Esophagus mucosa (tissue), 1 donor: Measurements from ENCODE around the gene FAM53A. TPM values are rescaled to one million over a fixed set of nuclear protein-coding genes. Genes with fewer than 3 reads are reported as not detected.
"Not testable (repeated sequence)": the region's sequence is repeated elsewhere in the genome, so short reads cannot be mapped to it uniquely, and the experiment has no call there.

Experiments used
- ATAC-seq: fragments of 200-7000 bp; cut with Tn5 transposase; one replicate; pipeline ENCODE4 v1.9.1; 2020
- total RNA-seq: library from RNA; stranded (reverse); gene quantifications from one replicate; pipeline ENCODE4 v1.2.4, GENCODE V29; 2023
- donor health status: DM: yes; HTN: yes; CAD: no.

Gene FAM53A
- total RNA-seq, 1 donor from 2014 or later, result 0.92 TPM

DNA sequence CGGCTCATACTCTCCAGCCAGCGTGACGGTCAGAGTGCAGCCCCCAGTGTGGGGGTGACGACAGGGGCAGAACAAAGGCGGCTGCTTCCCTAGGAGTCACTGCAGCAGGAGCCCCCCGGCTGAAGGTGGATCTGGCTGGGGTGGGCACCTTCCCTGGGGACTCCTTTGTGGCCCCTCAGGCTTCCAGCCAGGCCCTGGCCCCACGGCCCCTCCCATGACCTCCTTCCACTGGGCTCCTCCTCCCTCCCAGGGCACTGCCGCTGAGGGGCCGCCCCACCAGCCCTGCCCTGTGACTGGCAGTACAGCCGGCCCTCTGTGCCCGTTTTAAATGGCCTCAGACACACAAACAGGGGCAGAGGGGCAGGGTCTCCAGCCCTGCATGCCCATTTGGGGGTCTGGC lies 61.9 kb downstream of the FAM53A start:
- no peak for ATAC-seq

DNA sequence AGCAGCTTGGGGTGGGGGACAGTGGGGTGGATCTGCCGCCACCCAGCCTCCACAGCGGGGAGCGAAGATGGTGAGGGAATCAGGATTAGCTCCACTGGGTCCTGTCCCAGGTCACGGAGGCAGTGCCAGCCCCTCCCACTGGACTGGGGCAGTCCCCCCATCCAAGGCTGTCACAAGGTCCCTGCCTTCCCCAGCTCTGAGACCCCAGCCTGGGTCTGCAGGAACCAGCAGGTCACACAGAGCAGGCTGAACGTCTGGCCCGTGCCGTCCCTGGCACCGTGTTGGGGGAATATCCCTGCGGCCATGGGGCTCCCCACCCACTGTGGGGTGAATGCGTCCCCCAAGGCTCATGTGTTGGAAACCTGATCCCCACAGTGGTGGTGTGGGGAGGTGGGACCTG lies 62.6 kb downstream of the FAM53A start:
- ATAC-seq, result no peak

DNA sequence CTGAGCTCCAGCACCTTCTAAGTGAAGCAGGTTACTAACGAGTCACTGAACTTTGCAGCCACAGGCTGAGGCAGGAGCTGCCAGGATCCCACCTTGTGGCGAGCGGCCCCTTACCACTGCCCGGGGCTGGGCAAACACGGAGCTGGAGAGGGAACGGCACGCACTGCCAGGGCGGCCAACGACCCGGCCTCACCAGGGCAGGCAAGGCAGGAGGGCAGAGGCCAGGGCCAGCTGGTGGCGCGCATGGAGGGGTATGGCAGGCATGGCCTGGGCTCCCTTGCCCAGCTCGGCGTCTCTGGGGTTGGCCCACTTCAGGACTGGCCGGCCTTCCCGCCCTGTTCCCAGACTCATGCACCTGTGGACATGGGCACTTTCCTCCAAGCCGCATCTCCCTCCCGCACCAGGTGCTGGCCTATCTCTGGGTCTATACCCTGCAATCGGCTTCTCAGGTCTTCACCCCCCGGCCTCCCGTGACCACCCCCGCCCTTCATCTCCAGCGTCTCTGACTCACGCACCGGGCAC lies 64.9 kb downstream of the FAM53A start:
- no peak for ATAC-seq

DNA sequence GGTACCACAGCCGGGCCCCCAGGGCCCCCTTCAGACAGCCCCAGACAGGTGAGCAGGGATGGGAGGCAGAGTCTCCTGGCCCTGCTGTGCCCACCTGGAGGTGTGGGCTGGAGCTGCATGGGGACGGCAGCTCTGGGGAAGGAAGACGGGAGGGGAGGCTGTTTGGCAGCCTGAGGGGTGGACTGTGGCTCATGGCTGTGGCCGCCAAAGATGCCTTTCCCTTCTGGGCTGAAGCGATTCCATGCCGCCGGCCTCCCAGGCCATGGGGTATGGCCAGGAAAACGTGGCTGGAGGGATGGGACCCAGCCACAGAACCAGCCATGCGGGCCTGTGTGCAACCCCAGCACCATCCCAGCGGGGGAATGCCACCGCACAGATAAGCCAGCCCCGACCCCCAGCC lies 65.7 kb downstream of the FAM53A start:
- ATAC-seq, result no peak

DNA sequence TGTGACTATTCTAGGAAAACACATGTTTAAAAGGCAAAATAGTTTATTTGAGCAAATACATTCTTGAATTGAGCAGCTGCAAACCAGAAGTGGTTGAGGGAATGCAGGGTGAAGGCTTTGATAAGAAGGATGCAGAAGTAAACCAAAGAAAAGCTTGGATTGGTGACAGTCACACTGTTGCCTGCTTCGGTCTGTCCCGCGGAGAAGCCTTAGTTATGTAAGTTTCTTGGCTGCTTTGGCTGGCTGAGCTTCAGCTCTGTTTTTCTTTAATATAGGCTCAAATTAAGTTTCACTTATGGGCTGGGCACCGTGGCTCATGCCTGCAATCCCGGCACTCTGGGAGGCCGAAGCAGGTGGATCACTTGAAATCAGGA lies 67.6 kb downstream of the FAM53A start:
- no peak for ATAC-seq

GRCh38 chr4:1615786-1616556 lies 68.1 kb downstream of the FAM53A start:
- no peak for ATAC-seq

DNA sequence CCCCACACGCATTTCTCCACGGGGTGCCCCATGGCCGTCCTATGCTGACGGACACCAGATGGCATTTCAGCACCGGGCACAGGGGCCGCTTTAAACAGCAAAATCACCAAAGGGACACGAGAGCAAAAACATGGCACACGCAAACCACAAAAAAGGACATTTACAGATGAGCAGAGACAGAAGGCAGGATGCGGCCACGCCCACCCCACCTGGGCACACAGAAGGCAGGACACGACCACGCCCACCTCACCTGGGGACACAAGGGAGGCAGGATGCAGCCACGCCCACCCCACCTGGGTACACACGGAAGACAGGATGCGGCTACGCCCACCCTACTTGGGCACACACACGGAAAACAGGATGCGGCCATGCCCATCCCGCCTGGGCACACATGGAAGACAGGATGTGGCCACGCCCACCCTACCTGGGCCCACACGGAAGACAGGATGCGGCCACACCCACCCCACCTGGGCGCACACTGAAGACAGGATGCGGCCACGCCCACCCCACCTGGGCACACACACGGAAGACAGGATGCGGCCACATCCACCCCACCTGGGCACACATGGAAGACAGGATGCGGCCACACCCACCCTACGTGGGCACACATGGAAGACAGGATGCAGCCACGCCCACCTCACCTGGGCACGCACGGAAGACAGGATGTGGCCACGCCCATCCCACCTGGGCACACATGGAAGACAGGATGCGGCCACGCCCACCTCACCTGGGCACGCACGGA lies 69.1 kb downstream of the FAM53A start:
- ATAC-seq, result no peak

DNA sequence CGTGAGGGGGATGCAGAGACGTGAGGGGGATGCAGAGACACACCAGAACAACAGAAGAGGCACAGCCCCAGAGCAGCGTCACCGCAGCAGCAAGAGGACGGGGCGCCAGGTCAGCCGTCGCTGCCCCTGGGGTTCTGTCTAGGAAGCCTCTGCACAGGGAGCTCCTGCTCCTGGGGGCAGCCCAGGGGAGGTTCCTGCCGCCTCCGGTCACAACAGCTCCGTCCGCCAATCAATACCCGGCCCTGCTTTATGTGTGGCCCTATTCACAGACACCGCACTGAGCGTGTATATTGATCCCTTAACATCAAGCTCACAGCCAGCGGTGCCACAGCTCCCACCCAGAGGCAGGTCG lies 69.6 kb downstream of the FAM53A start:
- ATAC-seq, result no peak

DNA sequence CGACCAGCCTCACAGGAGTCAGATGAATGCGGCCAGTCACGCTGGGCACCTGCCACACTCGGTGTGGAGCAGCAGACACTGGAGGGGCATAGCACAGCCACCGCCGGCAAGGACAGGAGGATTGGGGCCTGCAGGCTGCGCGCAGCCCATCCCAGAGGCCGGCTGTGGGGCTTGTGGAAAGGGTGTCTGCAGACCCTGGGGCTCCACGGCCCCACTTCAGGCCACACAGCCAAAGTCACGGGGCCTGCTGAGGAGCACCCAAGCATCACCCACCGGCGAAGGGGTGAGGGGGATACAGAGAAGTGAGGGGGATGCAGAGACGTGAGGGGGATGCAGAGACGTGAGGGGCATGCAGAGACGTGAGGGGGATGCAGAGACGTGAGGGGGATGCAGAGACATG lies 70.1 kb downstream of the FAM53A start:
- ATAC-seq, result no peak

GRCh38 chr4:1613099-1613495 lies 71.0 kb downstream of the FAM53A start:
- ATAC-seq, result no peak

DNA sequence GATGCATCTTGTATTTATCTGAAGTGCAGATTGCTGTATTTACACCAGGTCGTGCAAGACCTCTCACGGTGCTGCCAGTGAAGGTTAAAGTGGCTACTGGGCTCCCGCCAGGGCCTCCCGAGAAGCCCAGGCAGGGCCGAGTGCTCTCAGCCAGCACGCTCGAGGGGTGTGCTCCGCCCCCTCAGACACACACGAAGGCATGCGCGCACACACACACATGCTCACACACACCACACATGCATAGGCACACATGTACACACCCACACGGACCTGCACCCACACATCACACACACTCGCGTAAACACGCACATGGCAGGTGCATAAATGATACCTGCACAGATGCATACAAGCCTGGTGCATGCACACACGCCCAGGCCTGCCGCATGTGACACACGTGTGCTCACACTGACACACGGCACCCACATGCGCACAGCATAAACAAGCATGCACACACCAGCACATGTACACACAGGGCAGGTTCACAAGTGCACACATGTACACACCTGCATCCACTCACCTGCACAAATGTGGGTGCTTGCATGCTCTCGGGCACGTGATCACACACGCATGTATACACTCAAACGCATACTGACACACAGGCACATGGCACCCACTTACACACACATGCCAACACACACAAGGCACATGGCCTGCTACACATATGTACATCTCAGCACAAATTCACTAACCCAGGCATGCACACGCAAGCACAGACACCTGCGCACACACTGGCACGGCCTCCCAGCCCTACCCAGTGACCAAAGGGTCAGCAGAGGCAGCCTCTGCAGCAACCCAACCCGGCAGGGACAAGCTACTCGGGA lies 71.6 kb downstream of the FAM53A start:
- ATAC-seq, result no peak

DNA sequence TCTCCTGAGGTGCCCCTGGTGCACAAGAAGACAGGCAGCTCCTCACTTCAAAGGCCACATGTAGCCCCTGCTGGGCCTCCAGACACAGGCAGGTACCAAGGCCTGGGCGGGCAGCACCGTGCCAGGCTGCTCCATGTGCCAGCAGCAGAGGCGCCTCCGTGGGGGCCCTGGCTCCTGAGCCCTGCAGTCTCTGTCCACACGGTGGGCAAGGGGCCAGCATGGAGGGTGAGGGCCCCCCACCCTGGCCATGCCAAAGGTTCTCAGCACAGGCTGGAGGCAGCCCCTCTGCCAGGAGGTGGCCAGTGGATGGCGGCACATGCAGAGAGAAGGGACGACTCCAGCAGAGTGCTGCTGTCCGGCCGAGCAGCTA lies 72.6 kb downstream of the FAM53A start:
- no peak for ATAC-seq

GRCh38 chr4:1610791-1611500 lies 73.2 kb downstream of the FAM53A start:
- ATAC-seq, result peak; percentile 6

GRCh38 chr4:1609901-1610790 lies 74.0 kb downstream of the FAM53A start:
- ATAC-seq, result no peak

DNA sequence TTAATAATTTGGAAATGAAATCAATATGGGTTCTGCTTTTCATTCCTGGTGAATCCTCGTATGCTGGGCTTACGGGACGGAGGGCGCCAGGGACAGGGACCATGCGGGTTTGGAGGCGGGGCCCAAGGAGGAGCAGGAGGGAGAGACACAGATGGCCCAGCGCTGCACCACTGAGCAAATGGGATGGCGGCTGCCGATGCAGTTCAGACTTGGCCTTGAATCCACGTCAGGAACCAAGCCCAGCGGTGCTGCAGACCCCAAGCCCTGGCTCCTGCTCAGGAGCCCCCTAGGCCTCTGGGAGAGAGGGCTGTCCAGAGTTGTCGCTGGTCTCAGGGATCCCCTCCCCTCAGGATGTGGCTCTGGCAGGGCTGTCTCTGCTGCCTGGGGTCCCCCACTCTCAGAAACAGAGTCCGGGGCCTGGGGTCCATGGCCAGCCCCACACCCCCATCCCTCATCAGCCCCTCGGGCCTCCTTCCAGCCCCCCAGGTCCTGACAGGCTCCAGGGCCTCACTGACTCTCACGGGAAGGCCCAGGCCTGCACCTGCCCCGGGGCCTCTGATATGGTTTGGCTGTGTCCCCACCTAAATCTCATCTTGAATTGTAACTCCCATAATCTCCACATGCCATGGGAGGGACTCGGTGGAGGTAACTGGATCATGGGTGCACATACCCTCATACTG lies 75.2 kb downstream of the FAM53A start:
- no peak for ATAC-seq

GRCh38 chr4:1608196-1608820 lies 75.8 kb downstream of the FAM53A start:
- no peak for ATAC-seq

DNA sequence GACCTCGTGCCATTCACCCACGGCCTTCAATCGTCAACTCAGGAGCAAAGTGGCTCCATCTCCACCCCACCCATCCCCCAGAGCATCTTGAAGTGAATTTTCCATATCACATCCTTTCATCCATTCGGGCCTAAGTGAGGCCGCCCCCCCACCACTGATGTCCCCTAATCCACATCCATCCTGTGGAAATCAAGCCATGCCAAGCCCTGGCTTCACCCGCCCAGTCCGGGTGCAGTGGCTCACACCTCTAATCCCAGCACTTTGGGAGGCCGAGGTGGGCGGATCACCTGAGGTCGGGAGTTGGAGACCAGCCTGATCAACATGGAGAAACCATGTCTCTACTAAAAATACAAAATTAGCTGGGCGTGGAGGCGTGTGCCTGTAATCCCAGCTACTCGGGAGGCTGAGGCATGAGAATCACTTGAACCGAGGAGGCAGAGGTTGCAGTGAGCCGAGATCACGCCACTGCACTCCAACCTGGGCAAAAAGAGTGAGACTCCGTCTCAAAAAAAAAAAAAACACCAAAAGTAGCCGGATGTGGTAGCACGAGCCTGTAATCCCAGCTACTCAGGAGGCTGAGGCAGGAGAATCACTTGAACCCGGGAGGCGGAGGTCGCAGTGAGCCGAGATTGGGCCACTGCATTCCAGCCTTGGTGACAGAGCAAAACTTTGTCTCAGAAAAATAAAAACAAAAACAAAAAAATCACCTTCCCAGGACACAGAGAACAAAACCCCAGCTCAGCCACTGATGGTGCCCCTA lies 76.5 kb downstream of the FAM53A start:
- ATAC-seq, result not testable (repeated sequence)

DNA sequence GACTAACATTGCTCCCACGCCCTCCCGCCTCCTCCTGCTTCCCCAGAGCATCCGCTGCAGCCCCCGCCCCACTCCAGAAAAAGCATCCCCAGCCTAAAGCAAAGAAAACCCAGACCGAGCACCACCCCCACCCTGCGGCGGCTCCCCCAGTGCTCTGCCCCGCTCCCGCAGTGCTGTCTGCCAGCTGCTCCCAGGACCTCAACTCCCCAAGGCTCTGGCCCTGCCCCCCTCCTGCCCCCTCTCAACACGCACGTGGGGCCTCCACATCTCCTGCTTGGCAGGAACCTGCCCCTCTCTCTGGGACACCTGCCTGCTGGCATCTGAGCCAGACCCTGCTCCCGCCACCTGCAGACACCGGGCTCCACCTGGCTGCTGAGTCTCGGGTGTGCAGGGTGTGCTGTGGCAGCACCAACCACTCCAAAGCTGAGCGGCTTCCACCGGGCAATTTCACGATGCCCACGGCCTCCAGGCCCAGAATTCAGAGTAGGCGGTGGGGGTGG lies 79.4 kb downstream of the FAM53A start:
- ATAC-seq, result peak; percentile 46

GRCh38 chr4:1604181-1604705 lies 79.9 kb downstream of the FAM53A start:
- ATAC-seq, result peak; percentile 30
